Measurements from ENCODE around the gene MATN4. TPM values are rescaled to one million over a fixed set of nuclear protein-coding genes. Genes with fewer than 3 reads are reported as not detected.
"Not testable (repeated sequence)": the region's sequence is repeated elsewhere in the genome, so short reads cannot be mapped to it uniquely, and the experiment has no call there.

MATN4 gene
- not detected for total RNA-seq
- long read RNA-seq, result 0 reads

GRCh38 chr20:45308117-45308778 is at the start of gene MATN4:
Gene MATN4 (minus strand): TSS chr20:45308299. CDS start chr20:45305582, 2,717 bp downstream.
- intact Hi-C loops (cut with micrococcal nuclease), result no loop called here
- ATAC-seq (peak; percentile 63), DNase-seq (peak; percentile 63)

GRCh38 chr20:45355209-45356084 is 47.3 kb upstream of the MATN4 start:
- DNase-seq (no peak), ATAC-seq (no peak)
- intact Hi-C loops (cut with micrococcal nuclease), result no loop called here

- ATAC-seq, result no peak
- no peak for DNase-seq
- intact Hi-C loops (cut with micrococcal nuclease), result no loop called here
These were observed 46.5 kb upstream of the MATN4 start for GRCh38 chr20:45354423-45355208.

- ATAC-seq (no peak), DNase-seq (no peak)
- intact Hi-C loops (cut with micrococcal nuclease), result no loop called here
These were observed 45.6 kb upstream of the MATN4 start for GRCh38 chr20:45353746-45354145.

GRCh38 chr20:45352729-45353128 is 44.6 kb upstream of the MATN4 start:
- intact Hi-C loops (cut with micrococcal nuclease), result no loop called here
- no peak for DNase-seq
- no peak for ATAC-seq

GRCh38 chr20:45350795-45351194 is 42.7 kb upstream of the MATN4 start:
- intact Hi-C loops (cut with micrococcal nuclease); ATAC-seq; DNase-seq: not testable (repeated sequence)

- intact Hi-C loops (cut with micrococcal nuclease), result no loop called here
- ATAC-seq (no peak), DNase-seq (no peak)
These were observed 42.1 kb upstream of the MATN4 start for GRCh38 chr20:45350217-45350616.

- peak; percentile 85 for ATAC-seq
- DNase-seq, result peak; percentile 85
- intact Hi-C loops (cut with micrococcal nuclease), result no loop called here
These were observed 40.1 kb upstream of the MATN4 start, which contains the start of gene SDC4 for GRCh38 chr20:45347936-45348778. Gene SDC4 (minus strand): TSS chr20:45348424. CDS start chr20:45348384, 40 bp downstream.

- intact Hi-C loops (cut with micrococcal nuclease), result no loop called here
- ATAC-seq (peak; percentile 25), DNase-seq (peak; percentile 54)
These were observed 39.3 kb upstream of the MATN4 start for GRCh38 chr20:45347297-45347935.

- no peak for ATAC-seq
- DNase-seq, result no peak
- intact Hi-C loops (cut with micrococcal nuclease), result no loop called here
These were observed 38.8 kb upstream of the MATN4 start for GRCh38 chr20:45346851-45347250.

GRCh38 chr20:45346291-45346718 is 38.2 kb upstream of the MATN4 start:
- intact Hi-C loops (cut with micrococcal nuclease), result no loop called here
- no peak for ATAC-seq
- no peak for DNase-seq

GRCh38 chr20:45345104-45345936 is 37.2 kb upstream of the MATN4 start:
- intact Hi-C loops (cut with micrococcal nuclease), result no loop called here
- peak; percentile 50 for DNase-seq
- peak; percentile 1 for ATAC-seq

GRCh38 chr20:45344168-45344860 is 36.2 kb upstream of the MATN4 start:
- DNase-seq (no peak), ATAC-seq (peak; percentile 0)
- intact Hi-C loops (cut with micrococcal nuclease), result no loop called here

GRCh38 chr20:45343532-45344167 is 35.6 kb upstream of the MATN4 start:
- intact Hi-C loops (cut with micrococcal nuclease), result no loop called here
- ATAC-seq, result no peak

GRCh38 chr20:45342855-45343531 is 34.9 kb upstream of the MATN4 start:
- no peak for DNase-seq
- peak; percentile 1 for ATAC-seq
- intact Hi-C loops (cut with micrococcal nuclease), result no loop called here

More at GRCh38 chr20:45343532-45344167, 35.6 kb upstream of the MATN4 start:
- DNase-seq, result no peak
